WTC11 (cell line): ENCODE results near the gene CMTM7. TPM values are rescaled to one million over a fixed set of nuclear protein-coding genes. Genes with fewer than 3 reads are reported as not detected.

Experiments used
- ATAC-seq: fragments of 200-7000 bp; cut with Tn5 transposase; 2 replicates; pipeline ENCODE4 v1.10.0; 2021; ENCODE audit warnings: mild to moderate bottlenecking, moderate library complexity
- CTCF ChIA-PET: fragments of 300-600 bp; sonication (Branson Sonifier 250); formaldehyde crosslinking; loops from one replicate; lab custom pipeline; 2021; ENCODE audit warnings: antibody characterized with exemption; lab: Charles Lee
- POLR2A ChIA-PET: fragments of 350-600 bp; sonication (Branson Sonifier 250); formaldehyde crosslinking; loops from one replicate; lab custom pipeline; 2021; ENCODE audit warnings: antibody characterized with exemption; lab: Charles Lee
- DNase-seq: peaks from one replicate; pipeline ENCODE4 v3.0.0; 2021; ENCODE audit warnings: low spot score
- H3K27ac Mint-ChIP-seq: 2 replicates; pipeline ENCODE4 v1.8.0; 2021; ENCODE audit warnings: mixed read lengths
- H3K27me3 Mint-ChIP-seq: 2 replicates; pipeline ENCODE4 v1.8.0; 2021; ENCODE audit warnings: low read depth, mild to moderate bottlenecking, moderate library complexity, mixed read lengths
- H3K36me3 Mint-ChIP-seq: 2 replicates; pipeline ENCODE4 v1.8.0; 2021; ENCODE audit warnings: mixed read lengths
- H3K4me1 Mint-ChIP-seq: 2 replicates; pipeline ENCODE4 v1.8.0; 2022; ENCODE audit warnings: mixed read lengths
- H3K4me3 Mint-ChIP-seq: 2 replicates; pipeline ENCODE4 v1.8.0; 2021; ENCODE audit warnings: mild to moderate bottlenecking, moderate library complexity, mixed read lengths
- H3K9me3 Mint-ChIP-seq: 2 replicates; pipeline ENCODE4 v1.8.0; 2021; ENCODE audit warnings: mixed read lengths
- CTCF ChIP-seq: fragments of 200-600 bp; IDR thresholded peaks from 2 replicates; pipeline ENCODE4 v1.8.0; 2022; ENCODE audit warnings: antibody characterized with exemption
- FOXP1 ChIP-seq: sonication (generic); formaldehyde crosslinking; IDR thresholded peaks from 2 replicates; pipeline ENCODE4 v1.8.0; 2022; ENCODE audit warnings: missing genetic modification reagents, mild to moderate bottlenecking, moderate library complexity, borderline replicate concordance
- GABPB1 ChIP-seq: sonication (generic); formaldehyde crosslinking; IDR thresholded peaks from 2 replicates; pipeline ENCODE4 v1.8.1; 2023; ENCODE audit warnings: mild to moderate bottlenecking, missing genetic modification reagents
- HMGXB4 ChIP-seq: sonication (generic); formaldehyde crosslinking; IDR thresholded peaks from 2 replicates; pipeline ENCODE4 v1.8.1; 2023; ENCODE audit warnings: mild to moderate bottlenecking, moderate library complexity, missing genetic modification reagents
- MAX ChIP-seq: sonication (generic); formaldehyde crosslinking; IDR thresholded peaks from 2 replicates; pipeline ENCODE4 v1.8.0; 2022; ENCODE audit warnings: mild to moderate bottlenecking, missing genetic modification reagents
- MLX ChIP-seq: sonication (generic); formaldehyde crosslinking; IDR thresholded peaks from 2 replicates; pipeline ENCODE4 v1.8.1; 2023; ENCODE audit warnings: mild to moderate bottlenecking, missing genetic modification reagents, moderate library complexity
- NR2C2 ChIP-seq: sonication (generic); formaldehyde crosslinking; IDR thresholded peaks from 2 replicates; pipeline ENCODE4 v1.8.0; 2022; ENCODE audit warnings: mild to moderate bottlenecking, missing genetic modification reagents
- RELA ChIP-seq: sonication (generic); formaldehyde crosslinking; IDR thresholded peaks from 2 replicates; pipeline ENCODE4 v1.8.1; 2022; ENCODE audit warnings: missing genetic modification reagents, mild to moderate bottlenecking, borderline replicate concordance
- USF1 ChIP-seq: sonication (generic); formaldehyde crosslinking; IDR thresholded peaks from 2 replicates; pipeline ENCODE4 v1.8.0; 2022; ENCODE audit warnings: mild to moderate bottlenecking, missing genetic modification reagents
- ZMAT4 ChIP-seq: fragments of 250-450 bp; sonication (Bioruptor Pico); IDR thresholded peaks from 2 replicates; pipeline ENCODE4 v1.9.0; 2021; ENCODE audit warnings: mild to moderate bottlenecking
- ZNF317 ChIP-seq: sonication (generic); formaldehyde crosslinking; IDR thresholded peaks from 2 replicates; pipeline ENCODE4 v1.8.1; 2023; ENCODE audit warnings: low read depth, mild to moderate bottlenecking, moderate library complexity, missing genetic modification reagents, borderline replicate concordance
- ZNF425 ChIP-seq: fragments of 250-450 bp; sonication (Bioruptor Pico); conservative IDR thresholded peaks from 2 replicates; pipeline ENCODE4 v1.9.0; 2021; ENCODE audit warnings: mild to moderate bottlenecking
- ZSCAN18 ChIP-seq: fragments of 250-450 bp; sonication (Bioruptor Pico); IDR thresholded peaks from 2 replicates; pipeline ENCODE4 v2.1.2; 2022; ENCODE audit warnings: mild to moderate bottlenecking, moderate library complexity
- total RNA-seq: library from RNA; stranded (reverse); gene quantifications from 3 replicates; pipeline ENCODE4 v1.2.3, GENCODE V29; 2021

Gene CMTM7
- total RNA-seq, 1 experiment from 2014 or later, result 23.4 TPM

- TF ChIP-seq ZNF317 (CRISPR knock-in tag), result no peak
- no peak for TF ChIP-seq FOXP1 (CRISPR knock-in tag)
- TF ChIP-seq ZNF425 (CRISPR knock-in tag), result no peak
- no peak for TF ChIP-seq MLX (CRISPR knock-in tag)
These were observed 6.3 kb downstream of the CMTM7 start (continued) for GRCh38 chr3:32397941-32398340.

- H3K36me3 Mint-ChIP-seq, result no peaks in the 10 kb centered on the region
- H3K27me3 Mint-ChIP-seq, result no peaks in the 10 kb centered on the region
- H3K4me1 Mint-ChIP-seq, result peaks cover 34% of the 10 kb centered on the region
- no peak for ATAC-seq
- no peak for TF ChIP-seq ZMAT4 (CRISPR knock-in tag)
- no peak for TF ChIP-seq NR2C2 (CRISPR knock-in tag)
- TF ChIP-seq MAX (CRISPR knock-in tag), result no peak
- no peak for TF ChIP-seq USF1 (CRISPR knock-in tag)
- TF ChIP-seq HMGXB4 (CRISPR knock-in tag), result no peak
- TF ChIP-seq RELA, result no peak
- TF ChIP-seq GABPB1, result no peak
- DNase-seq, result no peak
- H3K9me3 Mint-ChIP-seq, result no peaks in the 10 kb centered on the region
- 0 out of 2 replicates have a peak overlapping the region, but pooled peaks have one; percentile 16 for H3K27ac Mint-ChIP-seq
- no peak overlapping the region for H3K4me3 Mint-ChIP-seq
- ChIA-PET POLR2A (no interaction called here), CTCF (interaction anchor here (1.6 kb wide), 1 partner anchor 24 kb away, joined by 11 read pairs; no protein-coding TSS in a partner anchor)
These were observed 6.9 kb downstream of the CMTM7 start for GRCh38 chr3:32398531-32398930.

GRCh38 chr3:32399030-32399620 is 7.5 kb downstream of the CMTM7 start:
- DNase-seq (no peak), ATAC-seq (peak; percentile 5; the same call in 1 of the 2 replicates)
- POLR2A ChIA-PET, result no interaction called here
- Mint-ChIP-seq H3K4me3 (no peak overlapping the region), H3K36me3 (no peaks in the 10 kb centered on the region), H3K27me3 (no peaks in the 10 kb centered on the region), H3K27ac (no peak overlapping the region), H3K4me1 (peaks cover 34% of the 10 kb centered on the region), H3K9me3 (no peaks in the 10 kb centered on the region)
- CTCF ChIA-PET, result interaction anchor here (1.0 to 1.1 kb wide), 2 partner anchors 24 to 68 kb away, joined by 3 to 7 read pairs; no protein-coding TSS in a partner anchor
- TF ChIP-seq ZSCAN18 (no peak), CTCF (peak; percentile 65)
